Activated T-helper 2 cell treated with anti-CD3 and anti-CD28 coated beads, Interferon-gamma antibody, Interleukin-2, Interleukin-4, amounts not matched to agents 10 μg/mL and 5 μg/mL and 100 μg/mL, durations not matched to agents 14 hours and 24 hours and 36 hours (primary cell): ENCODE results near the gene NFATC1. TPM values are rescaled to one million over a fixed set of nuclear protein-coding genes. Genes with fewer than 3 reads are reported as not detected.

ENCODE experiments used
- DNase-seq: peaks from one replicate; pipeline ENCODE4 v3.0.0; 2021; ENCODE audit warnings: low spot score
- H3K27ac Mint-ChIP-seq: one replicate; pipeline ENCODE4 v1.8.0; 2021; ENCODE audit warnings: mixed read lengths
- H3K27me3 Mint-ChIP-seq: one replicate; pipeline ENCODE4 v1.8.0; 2021; ENCODE audit warnings: low read depth, mixed read lengths
- H3K36me3 Mint-ChIP-seq: one replicate; pipeline ENCODE4 v1.8.0; 2021; ENCODE audit warnings: low read depth, mixed read lengths
- H3K4me1 Mint-ChIP-seq: one replicate; pipeline ENCODE4 v1.8.0; 2021; ENCODE audit warnings: low read depth, mixed read lengths
- H3K4me3 Mint-ChIP-seq: one replicate; pipeline ENCODE4 v1.8.0; 2021; ENCODE audit warnings: low read depth, mild to moderate bottlenecking, moderate library complexity, mixed read lengths
- H3K9me3 Mint-ChIP-seq: one replicate; pipeline ENCODE4 v1.8.0; 2021; ENCODE audit warnings: mixed read lengths
- intact Hi-C: fragments of 100-400 bp; cut with micrococcal nuclease; formaldehyde crosslinking; loops from one replicate; pipeline ENCODE4 v1.15.1; 2023
- total RNA-seq: library from RNA; stranded (reverse); gene quantifications from 2 replicates; pipeline ENCODE4 v1.2.3, GENCODE V29; 2022

The NFATC1 gene
- total RNA-seq, 1 donor from 2014 or later, result 99.9 TPM

DNA sequence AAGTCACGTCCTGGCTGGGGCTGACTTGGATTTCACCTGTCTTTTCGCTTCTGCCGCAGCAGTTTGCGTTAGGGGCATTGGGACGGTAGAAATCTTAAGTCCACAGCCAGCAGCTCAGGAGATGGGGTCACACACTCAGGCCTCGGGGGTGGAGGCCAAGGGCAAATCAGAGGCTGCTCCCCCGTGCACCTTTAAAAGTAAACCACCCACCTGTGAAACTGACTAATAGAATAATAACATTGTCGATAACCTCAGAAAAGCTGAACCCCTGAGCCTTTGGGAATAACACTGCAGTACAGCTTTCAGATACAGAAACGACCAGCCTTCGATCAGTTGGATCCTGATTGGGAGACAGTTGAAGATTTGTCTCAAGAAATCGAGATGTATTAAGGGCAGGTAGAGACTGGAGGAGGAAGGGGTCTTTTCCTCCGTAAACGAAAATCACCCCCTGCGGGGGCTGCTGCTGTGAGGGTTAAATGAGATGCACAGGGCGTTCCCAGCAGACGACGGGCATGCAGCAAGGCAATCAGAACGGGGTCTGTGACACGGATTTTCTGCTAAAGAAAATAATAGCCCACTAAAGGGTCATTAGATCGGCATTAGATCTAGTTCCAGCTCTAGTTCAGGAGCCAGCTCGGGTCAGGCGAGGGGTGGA is 16.4 kb upstream of the NFATC1 start:
- peaks cover 11% of the 10 kb centered on the region for H3K4me1 Mint-ChIP-seq
- peaks cover 9% of the 10 kb centered on the region for H3K36me3 Mint-ChIP-seq
- intact Hi-C loops, result loop anchor here (1.0 to 2.0 kb wide), 4 partner anchors 13 to 265 kb away; no protein-coding TSS in a partner anchor
- no peak overlapping the region for H3K27ac Mint-ChIP-seq
- no peak for DNase-seq
- H3K9me3 Mint-ChIP-seq, result no peaks in the 10 kb centered on the region
- H3K27me3 Mint-ChIP-seq, result no peaks in the 10 kb centered on the region
- no peak overlapping the region for H3K4me3 Mint-ChIP-seq

DNA sequence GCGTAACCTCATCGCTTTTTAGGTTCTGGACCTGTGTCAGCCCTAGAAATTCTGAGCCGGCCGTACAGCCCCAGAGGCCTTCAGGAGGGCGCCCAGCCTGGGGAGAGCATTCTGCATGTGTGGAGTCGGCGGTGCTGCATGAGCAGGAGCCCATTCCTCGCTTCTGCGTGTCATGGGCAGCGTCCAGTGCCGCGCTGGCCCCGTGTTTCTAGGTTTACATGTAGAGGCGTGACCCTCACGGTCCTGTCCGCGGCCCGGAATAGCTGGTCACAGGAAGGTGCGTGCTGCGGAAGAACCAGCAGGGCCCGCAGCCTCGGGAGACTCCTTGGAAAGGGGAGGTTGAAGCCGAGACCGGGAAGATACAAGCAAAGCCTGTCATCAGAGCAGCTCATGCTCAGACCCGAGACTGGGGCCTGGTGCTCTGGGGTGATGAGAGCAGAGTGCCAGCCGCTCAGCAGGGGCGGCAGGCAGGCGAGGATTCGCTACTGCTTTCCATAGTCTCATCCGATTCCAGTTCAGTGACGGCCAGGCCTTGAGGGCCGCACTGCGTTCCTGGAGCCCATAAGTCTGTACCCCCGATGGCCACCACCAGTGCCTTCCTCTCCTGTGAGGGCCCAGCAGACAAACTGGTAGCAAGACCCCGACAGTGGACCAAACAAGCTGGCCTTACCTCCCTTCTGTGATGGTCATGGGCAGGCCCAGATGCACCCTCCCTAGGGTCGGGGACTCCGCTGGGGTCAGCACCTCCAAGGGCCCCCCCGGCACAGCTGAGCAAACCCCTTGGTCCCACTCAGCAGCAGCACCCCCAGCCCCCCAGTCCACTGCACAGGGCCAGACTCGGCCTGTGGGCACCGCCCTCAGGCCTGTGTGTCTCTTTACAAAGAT is 15.6 kb upstream of the NFATC1 start:
- no peak overlapping the region for H3K4me3 Mint-ChIP-seq
- peaks cover 9% of the 10 kb centered on the region for H3K36me3 Mint-ChIP-seq
- H3K4me1 Mint-ChIP-seq, result peaks cover 11% of the 10 kb centered on the region
- no peak overlapping the region for H3K27ac Mint-ChIP-seq
- no peaks in the 10 kb centered on the region for H3K9me3 Mint-ChIP-seq
- no peaks in the 10 kb centered on the region for H3K27me3 Mint-ChIP-seq
- intact Hi-C loops, result loop anchor here (1.0 to 2.0 kb wide), 4 partner anchors 13 to 264 kb away; no protein-coding TSS in a partner anchor
- no peak for DNase-seq

DNA sequence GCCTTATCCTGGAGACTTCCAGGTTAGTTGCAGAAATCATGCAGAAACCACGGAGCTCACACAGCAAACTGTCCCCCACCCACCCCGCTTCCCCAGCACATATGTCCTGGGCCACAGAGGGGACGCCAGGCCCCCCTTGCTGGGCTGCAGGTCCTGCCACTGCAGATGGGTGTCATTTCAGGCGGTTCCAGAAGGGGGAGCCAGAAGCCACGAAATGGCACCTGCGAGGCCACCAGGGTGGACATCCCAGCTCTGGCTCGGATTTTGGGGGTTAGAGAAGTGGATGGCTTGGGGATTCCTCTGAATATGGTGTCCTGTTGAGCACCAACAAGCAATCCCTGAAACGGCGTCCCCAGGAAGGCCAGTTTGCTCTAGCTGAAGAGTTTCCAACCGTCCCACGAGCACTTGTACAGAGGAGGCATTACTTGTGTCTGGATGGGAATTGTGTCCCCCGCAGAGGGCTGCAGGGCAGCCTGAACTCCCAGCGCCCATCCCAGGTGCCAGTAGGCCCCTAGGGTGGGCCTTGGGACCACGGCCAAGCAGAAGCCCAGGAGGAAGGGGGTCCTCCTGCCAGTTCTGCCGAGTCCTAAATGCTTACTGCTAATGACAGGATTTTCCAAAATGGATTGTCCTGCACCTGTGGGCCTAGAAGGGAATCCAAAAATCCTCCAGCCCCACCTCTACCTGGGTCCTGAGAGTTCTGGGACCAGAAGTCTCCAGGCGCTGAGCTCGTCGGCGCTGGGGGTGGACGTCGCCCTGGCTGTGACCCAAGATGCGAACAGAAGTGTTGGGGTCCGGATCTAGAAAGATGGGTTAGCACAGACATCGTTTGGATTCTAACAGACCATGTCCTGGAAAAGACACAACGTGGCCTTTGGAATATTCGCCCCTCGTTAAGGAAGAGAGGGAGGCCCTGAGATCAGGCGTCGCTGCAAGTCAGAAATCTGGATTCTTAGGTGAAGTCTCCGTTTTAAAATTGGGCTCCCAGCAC is 14.6 kb upstream of the NFATC1 start:
- H3K27ac Mint-ChIP-seq, result no peak overlapping the region
- no peaks in the 10 kb centered on the region for H3K9me3 Mint-ChIP-seq
- H3K36me3 Mint-ChIP-seq, result peaks cover 9% of the 10 kb centered on the region
- intact Hi-C loops, result no loop called here
- H3K27me3 Mint-ChIP-seq, result no peaks in the 10 kb centered on the region
- peaks cover 11% of the 10 kb centered on the region for H3K4me1 Mint-ChIP-seq
- no peak overlapping the region for H3K4me3 Mint-ChIP-seq
- DNase-seq, result no peak

DNA sequence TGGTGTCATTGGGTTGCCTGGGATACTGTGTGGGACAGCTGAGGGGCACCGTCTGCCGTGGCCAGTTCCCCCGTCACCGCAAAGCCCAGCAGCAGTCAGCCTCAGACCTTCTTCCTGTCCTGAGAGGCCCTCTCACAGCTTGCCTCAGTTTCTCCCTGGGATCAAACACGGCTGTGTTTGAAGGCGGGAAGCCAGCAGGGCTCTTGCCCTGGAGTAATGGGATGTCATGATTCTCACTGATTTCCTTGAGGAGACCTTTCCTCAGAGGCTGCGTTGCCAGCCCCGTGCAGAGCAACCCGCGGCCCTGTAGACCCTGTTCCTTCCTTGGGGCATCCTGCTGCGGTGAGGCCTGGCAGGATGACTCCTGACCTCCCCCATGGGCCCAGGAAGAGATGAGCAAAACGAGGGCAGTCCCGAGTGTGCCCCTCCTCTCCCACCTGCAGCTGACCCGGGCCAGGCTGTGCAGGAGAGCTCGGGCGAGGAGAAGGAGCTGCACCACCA is 13.9 kb upstream of the NFATC1 start:
- Mint-ChIP-seq H3K36me3 (peaks cover 9% of the 10 kb centered on the region), H3K9me3 (no peaks in the 10 kb centered on the region)
- intact Hi-C loops, result no loop called here

DNA sequence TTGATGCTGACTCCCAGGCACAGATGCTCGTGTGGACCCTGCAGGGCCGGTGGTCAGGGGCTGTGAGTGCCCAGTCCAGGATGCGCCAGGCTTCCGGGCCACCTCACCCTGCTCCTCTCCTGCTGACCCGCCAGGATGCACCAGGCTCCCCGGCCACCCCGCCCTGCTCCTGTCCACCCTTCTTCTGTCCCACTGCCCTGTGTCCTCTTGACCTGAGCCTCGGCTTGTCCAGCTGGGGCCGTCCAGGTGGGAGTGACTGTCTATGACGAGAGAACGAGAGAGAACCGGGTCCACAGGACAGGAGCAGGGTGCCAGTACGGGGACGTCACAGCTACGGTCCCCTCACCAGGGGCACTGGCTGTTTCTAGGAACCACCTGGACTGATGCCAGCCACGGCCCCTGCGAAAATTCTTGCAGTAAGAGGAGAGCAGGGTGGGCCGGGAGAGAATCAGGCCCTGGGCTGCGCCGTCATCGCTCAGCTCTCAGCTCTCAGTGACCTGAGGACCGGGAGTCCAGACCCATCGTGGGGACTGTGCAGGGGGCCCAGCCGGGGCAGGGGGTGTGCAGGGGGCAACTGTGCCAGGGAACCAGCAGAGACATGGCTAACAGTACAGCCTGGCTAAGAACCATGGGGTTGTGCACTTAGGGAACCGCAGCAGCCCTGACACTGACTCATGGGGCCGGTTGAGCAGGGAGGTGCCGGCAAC is 12.9 kb upstream of the NFATC1 start:
- no peaks in the 10 kb centered on the region for H3K9me3 Mint-ChIP-seq
- intact Hi-C loops, result no loop called here

More for the DNA sequence above, 13.9 kb upstream of the NFATC1 start:
- Mint-ChIP-seq H3K4me3 (no peak overlapping the region), H3K4me1 (peaks cover 11% of the 10 kb centered on the region), H3K27me3 (no peaks in the 10 kb centered on the region), H3K27ac (no peak overlapping the region)
- DNase-seq, result no peak

DNA sequence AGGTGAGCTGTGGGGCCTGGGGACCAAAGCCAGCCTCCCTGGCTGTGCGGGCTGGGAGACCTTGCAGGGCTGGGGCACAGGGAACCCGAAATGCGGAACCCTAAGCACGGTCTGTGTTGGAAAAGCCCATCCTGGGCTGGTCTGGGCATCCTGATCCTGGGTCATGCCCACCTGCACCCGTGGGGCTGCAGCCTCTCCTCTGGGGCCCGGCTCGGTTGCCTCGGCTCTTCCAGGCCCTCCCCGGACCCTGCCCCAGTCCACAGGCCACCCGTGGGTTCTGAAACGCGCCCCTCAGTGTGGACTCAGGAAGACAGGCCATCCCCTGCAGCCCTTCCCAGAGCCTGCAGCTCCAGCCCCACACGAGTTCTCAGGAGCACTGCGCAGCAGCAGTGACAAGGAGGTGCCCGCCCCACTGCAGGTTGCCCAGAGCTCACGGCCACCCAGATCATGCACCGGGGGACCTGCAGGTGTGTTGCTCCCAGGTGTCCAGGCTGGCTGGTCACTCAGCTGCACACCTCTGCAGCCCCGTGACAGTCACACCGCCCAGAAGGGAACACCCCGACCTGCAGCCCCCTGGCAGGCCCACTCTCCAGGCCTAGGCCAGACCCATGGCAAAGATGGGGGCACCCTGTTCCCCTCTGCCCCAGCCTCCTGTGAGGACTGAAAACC is 12.2 kb upstream of the NFATC1 start:
- no peaks in the 10 kb centered on the region for H3K9me3 Mint-ChIP-seq
- DNase-seq, result no peak

More for the DNA sequence above, 12.9 kb upstream of the NFATC1 start:
- Mint-ChIP-seq H3K27me3 (peaks cover 2% of the 10 kb centered on the region), H3K4me3 (no peak overlapping the region), H3K27ac (no peak overlapping the region), H3K4me1 (peaks cover 11% of the 10 kb centered on the region), H3K36me3 (peaks cover 9% of the 10 kb centered on the region)
- no peak for DNase-seq

DNA sequence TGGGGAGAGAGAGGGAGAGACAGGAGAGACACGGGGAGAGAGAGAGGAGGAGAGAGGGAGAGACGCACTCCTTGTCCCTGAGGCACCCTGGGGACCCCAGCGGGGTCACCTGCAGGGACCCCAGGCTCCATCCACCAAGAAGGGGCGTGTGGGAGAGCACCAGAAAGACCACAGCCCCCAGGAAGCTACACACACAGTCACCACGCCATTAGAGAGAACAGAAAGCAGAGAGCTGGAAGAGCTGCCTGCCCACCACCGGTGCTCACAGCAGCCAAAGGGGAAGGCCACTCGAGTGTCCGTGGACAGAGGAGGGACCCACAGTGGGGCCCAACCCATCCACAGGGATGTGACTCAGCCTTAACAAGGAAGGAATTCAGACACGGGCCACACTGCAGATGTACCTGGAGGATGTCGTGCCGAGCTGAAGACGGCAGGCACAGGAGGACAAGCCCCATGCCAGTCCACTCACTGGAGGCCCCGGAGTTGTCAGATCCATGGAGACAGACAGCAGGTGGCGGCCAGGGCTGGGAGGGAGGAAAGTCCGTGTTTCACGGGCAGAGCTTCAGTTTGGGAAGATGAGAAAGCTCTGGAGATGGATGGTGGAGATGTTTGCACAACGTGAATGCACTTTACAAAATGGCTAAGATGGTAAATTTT is 11.5 kb upstream of the NFATC1 start:
- Mint-ChIP-seq H3K36me3 (no peaks in the 10 kb centered on the region), H3K27ac (no peak overlapping the region), H3K27me3 (peaks cover 12% of the 10 kb centered on the region), H3K4me1 (peaks cover 9% of the 10 kb centered on the region), H3K4me3 (no peak overlapping the region), H3K9me3 (no peaks in the 10 kb centered on the region)
- DNase-seq, result no peak
- intact Hi-C loops, result no loop called here

More for the DNA sequence above, 12.2 kb upstream of the NFATC1 start:
- Mint-ChIP-seq H3K36me3 (peaks cover 5% of the 10 kb centered on the region), H3K4me1 (peaks cover 14% of the 10 kb centered on the region), H3K27me3 (peaks cover 5% of the 10 kb centered on the region), H3K4me3 (no peak overlapping the region), H3K27ac (no peak overlapping the region)
- intact Hi-C loops, result no loop called here

DNA sequence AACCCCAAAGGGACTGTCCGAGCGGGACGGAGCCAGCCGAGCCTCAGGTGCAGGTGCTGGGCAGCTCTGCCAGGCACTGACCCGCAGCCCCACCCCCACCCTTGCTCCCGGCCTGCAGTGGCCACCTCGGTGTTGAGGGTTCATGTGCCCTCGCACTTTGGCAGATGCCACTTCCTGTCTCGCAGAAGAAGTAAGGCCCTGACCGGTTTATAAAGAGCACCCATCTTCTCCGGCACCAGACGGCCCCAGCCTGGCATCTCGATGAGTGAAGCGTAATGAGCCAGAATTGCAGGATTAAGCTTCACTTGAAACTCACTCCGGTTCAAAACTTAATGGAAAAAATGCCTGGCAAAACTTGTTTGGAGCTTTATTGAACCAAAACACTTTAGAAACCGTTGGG is 10.9 kb upstream of the NFATC1 start:
- intact Hi-C loops, result no loop called here
- Mint-ChIP-seq H3K27me3 (peaks cover 16% of the 10 kb centered on the region), H3K36me3 (no peaks in the 10 kb centered on the region), H3K9me3 (no peaks in the 10 kb centered on the region), H3K4me3 (no peak overlapping the region), H3K4me1 (peaks cover 6% of the 10 kb centered on the region), H3K27ac (no peak overlapping the region)
- DNase-seq, result no peak

DNA sequence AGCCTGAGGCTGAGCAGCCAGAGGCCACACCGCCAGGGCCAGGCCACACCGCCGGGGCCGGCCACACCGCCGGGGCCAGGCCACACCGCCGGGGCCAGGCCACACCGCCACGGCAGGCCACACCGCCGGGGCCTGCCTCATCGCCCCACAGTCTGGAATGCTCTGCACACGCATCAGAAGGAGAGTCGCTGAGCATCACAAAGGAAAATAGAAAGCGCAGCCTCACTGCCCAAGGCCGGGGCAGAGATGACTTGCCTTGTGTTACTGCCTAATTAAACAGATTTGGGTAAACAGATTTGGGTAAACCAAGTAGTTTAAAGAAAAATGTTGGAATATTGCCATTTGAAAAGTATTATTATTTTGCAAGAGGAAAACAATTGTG is 10.4 kb upstream of the NFATC1 start:
- intact Hi-C loops, result no loop called here
- H3K9me3 Mint-ChIP-seq, result no peaks in the 10 kb centered on the region
- no peak overlapping the region for H3K27ac Mint-ChIP-seq
- H3K36me3 Mint-ChIP-seq, result no peaks in the 10 kb centered on the region
- H3K4me1 Mint-ChIP-seq, result peaks cover 6% of the 10 kb centered on the region
- no peak overlapping the region for H3K4me3 Mint-ChIP-seq
- H3K27me3 Mint-ChIP-seq, result peaks cover 18% of the 10 kb centered on the region
- no peak for DNase-seq

DNA sequence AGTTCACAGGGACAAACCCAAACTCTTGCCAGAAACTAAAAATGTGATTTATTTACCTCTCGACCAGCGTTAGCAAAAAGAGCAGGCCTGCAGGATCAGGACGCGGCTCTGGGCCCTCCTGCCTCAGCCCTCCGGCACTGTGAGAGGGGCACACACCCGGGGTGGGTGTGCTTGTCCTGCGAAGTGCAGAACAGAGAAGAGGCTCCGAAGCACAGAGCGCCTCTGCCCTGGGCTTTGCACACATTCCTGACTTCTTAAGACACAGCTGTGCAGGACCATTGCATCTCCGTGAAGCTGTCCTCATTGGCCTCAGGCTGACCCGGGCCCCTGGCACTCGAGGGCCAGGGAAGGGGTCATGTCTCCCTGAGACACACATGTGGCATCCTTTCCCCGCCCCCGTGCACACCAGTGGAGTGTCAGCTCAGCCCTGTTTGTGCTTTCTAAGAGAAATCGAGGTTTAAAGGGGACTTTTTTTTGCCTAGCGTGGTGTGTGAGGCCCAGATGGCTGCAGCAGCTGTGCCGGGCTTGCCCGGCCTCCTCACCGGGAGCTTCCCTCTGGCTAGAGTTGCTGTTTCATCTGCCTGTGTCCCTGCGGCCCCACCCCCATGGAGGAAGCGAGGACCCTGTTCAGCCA is 9.9 kb upstream of the NFATC1 start:
- H3K36me3 Mint-ChIP-seq, result no peaks in the 10 kb centered on the region
- H3K27me3 Mint-ChIP-seq, result peaks cover 23% of the 10 kb centered on the region
- intact Hi-C loops, result no loop called here
- H3K27ac Mint-ChIP-seq, result no peak overlapping the region
- no peak overlapping the region for H3K4me3 Mint-ChIP-seq
- no peak for DNase-seq
- H3K9me3 Mint-ChIP-seq, result no peaks in the 10 kb centered on the region
- H3K4me1 Mint-ChIP-seq, result peaks cover 6% of the 10 kb centered on the region

DNA sequence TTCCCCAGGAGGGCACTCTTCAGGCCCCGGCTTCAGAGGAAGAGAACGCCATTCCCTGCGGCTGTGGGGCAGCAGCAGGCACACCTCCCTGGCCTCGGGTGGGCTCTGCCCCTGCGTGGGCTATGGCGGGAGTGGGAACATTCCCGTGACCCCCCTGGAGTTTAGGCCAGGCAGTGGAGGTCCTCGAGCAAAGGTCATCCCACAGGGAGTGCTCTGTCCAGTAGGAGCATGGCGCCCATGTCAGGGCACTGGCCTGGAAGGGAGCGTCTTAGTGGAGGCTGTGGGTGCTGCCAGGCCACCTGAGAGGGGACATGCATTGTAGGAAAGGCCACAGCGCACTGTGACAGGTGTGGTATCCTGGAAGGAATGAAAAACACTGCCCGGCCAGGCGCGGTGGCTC is 9.2 kb upstream of the NFATC1 start:
- intact Hi-C loops, result no loop called here
- H3K27me3 Mint-ChIP-seq, result peaks cover 27% of the 10 kb centered on the region
- no peak for DNase-seq
- no peaks in the 10 kb centered on the region for H3K36me3 Mint-ChIP-seq
- H3K4me3 Mint-ChIP-seq, result no peak overlapping the region
- H3K4me1 Mint-ChIP-seq, result peaks cover 4% of the 10 kb centered on the region
- H3K9me3 Mint-ChIP-seq, result no peaks in the 10 kb centered on the region
- H3K27ac Mint-ChIP-seq, result no peak overlapping the region
